GM19099 (cell line): ENCODE data around the gene IKZF2.

Source experiments
- POLR2A ChIP-seq: IDR thresholded peaks from 3 replicates; pipeline ENCODE4 v1.6.1; 2011; ENCODE audit warnings: low read depth; ENCODE audit not compliant: insufficient read length; ENCODE audit errors: extremely low read depth

The IKZF2 gene

DNA sequence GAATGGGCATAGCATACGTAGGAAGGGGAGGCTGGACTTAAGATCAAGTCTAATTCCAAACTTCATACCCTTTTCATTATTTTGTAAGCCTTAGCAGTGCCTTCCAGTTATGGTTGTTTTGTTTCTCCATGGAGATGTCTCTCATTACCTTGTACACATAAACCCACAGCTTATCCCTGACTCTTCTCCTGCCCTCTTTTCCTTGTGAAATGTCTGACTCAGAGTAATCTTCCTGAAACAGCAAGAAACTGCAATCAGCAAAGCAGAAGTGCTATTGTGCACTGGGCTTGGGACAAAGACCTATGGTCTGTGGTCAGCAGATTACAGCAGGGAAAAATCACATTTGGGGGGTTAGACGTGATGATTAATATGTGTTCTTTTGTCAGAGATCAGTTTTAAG, 176.7 kb downstream of the IKZF2 start:
- no peak for TF ChIP-seq POLR2A

DNA sequence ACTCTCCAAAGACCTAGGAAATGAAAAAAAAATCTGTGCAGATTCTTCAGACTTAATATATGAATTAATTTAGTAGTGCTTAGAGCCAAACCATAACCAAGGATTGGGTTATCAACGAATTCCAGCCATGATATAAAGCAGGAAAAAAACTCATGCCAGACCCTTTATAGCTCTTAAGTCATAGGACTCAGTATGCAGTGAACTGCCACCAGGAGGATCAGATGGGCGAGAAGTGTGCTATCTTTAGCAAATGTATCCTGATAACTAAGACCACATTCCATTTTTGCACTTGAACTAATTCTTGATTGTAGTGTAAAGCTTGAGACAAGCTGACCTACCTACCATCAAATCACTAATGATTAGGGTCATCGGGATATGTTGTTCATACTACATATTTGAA, 178.1 kb downstream of the IKZF2 start:
- no peak for TF ChIP-seq POLR2A

DNA sequence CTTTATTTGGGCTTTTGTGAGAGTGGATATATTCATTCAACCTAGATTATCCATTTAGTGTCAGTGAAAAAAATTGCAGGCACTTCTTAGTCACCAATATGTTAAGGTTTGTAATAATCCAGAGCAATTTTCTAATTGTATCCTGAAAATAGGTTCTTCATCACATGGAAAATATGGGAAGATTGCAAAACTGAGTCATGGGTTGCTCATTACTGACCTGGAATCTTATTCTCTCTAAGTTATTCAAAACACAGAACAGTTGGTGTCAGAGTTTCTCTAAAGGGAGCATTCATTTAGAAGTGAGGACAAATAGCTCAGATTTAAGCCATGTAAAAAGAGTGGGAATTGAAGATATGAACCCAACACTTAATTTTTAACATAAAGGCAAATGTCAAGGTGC, 181.3 kb downstream of the IKZF2 start:
- TF ChIP-seq POLR2A, result no peak

DNA sequence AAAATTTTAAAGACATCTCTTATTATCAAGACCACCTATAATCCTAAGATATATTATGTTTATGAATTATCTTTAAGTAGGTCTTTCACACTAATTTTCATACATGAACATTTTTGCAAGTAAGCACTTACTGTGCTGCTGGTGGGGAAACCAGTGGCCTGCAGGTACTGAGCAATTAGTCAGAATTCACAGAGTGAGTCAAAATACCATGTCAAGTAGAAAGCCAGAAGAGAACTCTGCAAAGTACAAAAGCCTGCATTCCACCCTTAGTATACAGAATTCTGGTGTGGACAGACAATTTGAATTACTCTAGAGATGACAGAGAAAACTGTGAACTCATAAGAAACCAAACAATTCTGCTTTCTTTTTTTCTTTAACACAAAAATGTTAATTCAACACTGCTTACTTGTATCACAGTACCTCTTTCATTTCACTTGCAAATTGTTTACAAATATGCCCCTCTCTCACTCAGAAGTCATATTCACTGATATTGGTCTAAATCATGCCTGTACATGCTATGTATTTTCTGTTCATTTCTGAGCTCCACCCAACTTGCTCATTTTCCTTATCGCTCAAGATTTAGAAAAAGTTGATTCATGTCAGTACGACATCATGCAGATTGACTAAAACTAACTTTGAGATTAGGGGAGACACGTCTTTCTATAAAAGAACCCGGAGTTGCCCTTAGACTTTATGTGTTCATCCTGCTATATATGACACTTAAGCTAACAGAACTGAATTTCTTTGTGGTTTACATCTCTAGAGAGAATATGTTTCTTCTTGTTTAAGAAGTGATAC, 182.9 kb downstream of the IKZF2 start:
- TF ChIP-seq POLR2A, result no peak

GRCh38 chr2:212966884-212967283, 184.5 kb downstream of the IKZF2 start:
- no peak for TF ChIP-seq POLR2A

DNA sequence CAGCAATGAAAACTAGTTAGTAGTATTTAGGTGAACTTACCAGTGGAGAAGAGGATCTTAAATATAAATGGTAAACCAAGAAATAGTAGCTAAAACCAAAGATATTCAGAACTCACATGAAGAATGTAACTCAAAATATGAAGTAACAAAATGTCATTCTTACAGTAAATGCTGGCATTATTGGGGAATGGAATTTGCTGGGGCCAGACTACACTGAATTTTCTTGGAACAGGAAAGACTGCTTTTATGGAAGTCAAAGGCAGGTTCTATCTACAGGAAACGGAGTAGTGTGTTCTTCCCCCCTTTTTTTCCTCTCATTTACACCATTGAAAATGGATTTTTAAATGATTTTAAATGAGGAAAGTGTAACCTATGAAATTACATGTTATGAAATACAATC, 188.7 kb downstream of the IKZF2 start:
- TF ChIP-seq POLR2A, result no peak

GRCh38 chr2:212961255-212961654, 190.2 kb downstream of the IKZF2 start:
- no peak for TF ChIP-seq POLR2A

DNA sequence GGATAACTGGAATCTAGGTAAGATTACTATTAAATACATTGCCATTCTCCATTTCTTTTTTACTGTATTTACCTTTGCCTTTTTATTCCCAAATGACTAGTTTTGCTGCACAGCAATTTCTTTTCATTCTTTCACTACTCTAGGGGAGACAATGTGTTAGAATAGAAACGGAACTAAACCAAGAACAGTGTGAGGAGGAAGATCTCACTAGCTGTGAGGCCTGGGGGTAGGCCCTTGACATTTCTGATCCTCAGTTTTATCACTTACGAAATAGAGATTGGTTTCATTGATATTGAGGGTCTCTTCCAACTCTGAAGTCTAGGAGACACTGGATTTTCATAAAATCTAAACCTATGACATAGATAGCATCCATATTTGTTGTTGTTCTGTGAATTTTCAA, 191.1 kb downstream of the IKZF2 start:
- TF ChIP-seq POLR2A, result no peak

DNA sequence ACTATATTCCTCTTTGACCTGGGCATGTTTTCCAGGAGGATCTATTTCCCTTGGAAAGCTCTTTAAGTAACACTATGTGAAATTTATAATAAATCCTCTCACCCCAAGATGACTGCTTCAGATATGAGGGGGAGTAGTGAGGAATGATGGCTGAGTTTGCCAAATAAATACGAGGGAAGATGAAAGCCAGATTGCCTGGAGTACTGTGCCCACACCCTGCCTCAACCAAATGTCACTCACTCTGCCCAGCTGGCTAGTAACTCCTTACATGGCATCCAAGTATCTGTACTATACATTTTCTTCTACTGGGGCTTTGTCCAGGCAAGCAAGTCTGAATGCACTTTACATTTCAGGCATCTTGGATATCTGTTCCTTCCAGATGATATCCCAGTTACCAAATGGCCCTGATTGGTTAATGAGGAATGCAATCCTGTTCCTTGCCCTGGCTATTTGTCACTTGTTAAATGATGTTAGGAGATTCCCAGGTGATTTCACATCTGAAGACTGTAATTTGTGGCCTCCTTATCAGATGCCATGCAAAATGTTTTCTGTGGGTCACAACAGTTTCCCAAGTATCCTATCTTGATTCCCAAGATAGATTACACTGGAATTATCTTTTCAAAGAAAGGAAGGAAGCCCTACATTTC, 191.8 kb downstream of the IKZF2 start:
- no peak for TF ChIP-seq POLR2A

DNA sequence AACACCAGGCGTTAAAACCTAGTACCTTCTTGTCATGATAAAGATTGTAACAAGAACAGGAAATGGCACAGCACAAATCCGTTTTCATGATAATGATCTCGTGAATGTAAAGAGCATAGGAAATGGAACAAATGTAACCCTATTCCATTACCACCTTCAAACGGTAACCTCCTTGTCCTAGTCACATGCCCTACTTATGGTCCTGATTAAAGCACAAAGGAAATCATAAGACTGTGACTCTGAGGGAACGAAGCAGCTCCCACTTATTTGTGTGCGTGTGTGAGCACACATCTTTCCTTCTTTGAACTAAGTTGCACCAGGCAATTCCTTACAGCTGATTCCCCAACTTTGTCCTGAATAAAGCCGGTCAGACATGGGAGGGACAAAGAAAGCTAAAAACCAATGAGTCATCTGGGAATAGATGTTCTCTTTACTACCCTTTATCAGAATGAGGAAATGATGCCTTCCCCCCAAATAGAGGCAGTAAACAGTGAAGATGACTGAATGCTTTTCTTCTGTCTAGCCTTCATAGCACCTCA, 192.6 kb downstream of the IKZF2 start:
- no peak for TF ChIP-seq POLR2A

GRCh38 chr2:212958133-212958532, 193.3 kb downstream of the IKZF2 start:
- no peak for TF ChIP-seq POLR2A

DNA sequence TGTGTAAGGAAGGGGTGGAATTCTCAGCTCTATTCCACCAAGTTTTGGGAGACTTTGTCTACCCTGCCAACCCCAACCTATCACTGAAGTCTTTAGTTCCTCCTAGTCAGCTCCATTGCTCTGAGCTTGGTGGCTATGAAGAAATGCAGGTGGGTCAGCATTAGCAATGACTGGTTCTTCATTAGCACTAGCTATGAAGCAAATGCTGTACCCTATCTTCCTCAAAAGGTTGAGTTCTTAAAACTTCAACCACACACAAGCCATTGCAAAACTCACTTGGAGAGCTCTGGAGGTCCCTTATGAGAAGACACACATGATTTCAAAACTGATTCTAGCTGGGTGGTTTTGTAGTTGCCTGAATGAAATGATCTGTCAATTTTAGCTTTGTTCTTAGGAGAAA, 193.8 kb downstream of the IKZF2 start:
- no peak for TF ChIP-seq POLR2A

DNA sequence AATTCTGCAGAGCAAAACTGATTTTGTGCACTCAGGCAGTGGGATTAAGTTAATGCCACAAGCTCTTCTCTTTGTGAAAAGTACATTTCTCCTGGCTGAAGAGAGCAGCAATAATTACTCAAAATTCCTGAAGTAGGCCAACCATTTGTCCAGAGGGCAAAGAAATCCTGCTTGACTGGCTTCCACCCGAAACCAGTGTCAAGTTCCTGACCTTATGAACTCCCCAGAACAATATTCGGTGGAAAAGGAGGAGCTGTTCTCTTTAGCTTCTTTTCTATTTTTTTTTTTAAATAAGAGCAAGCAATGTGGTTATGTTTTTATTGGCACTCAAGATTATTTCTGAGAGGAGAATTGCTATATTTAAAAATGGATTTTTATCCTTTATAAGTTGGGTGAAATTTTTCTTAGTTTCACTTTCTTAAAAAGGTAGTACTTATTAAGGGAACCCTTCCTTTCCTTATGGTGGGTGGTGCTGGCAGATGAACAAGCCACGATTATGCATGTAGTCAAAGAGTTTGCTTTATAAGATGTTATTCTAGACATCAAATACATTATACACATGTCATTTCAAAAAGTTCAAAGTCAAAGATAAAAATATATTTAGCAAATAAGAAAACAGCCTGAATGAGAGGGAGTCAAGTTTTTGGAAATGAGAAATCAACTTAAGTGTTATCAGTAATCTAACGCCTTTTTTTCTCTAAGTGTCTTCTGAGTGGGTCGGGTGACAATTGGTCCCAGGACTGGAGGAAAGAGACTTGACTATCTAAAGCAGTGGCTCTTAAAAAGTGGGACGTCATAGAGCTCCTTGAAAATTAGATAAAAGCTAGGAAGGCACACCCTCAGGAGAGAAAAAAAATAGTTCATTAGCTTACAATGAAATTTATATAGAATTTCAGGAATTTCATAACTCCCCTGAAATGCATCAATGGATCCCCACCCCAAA, 194.5 kb downstream of the IKZF2 start:
- TF ChIP-seq POLR2A, result no peak

- no peak for TF ChIP-seq POLR2A
Observed at GRCh38 chr2:212953170-212953920, 198.1 kb downstream of the IKZF2 start.
